Measurements from ENCODE around the gene C10orf95.
A peak's percentile ranks its signal among the peaks of the same experiment; 100 is the strongest.

C10orf95 gene

GRCh38 chr10:102419269-102420180 lies 31.8 kb downstream of the C10orf95 start (continued):
- TF ChIP-seq ZNF140 (tag by site-specific recombination; IDR thresholded peaks at IDR 0.05): no peak
- TF ChIP-seq EGR2 (tag by site-specific recombination; IDR thresholded peaks at IDR 0.05; ENCODE audit: low read depth): no peak
- TF ChIP-seq, protein P1, sequence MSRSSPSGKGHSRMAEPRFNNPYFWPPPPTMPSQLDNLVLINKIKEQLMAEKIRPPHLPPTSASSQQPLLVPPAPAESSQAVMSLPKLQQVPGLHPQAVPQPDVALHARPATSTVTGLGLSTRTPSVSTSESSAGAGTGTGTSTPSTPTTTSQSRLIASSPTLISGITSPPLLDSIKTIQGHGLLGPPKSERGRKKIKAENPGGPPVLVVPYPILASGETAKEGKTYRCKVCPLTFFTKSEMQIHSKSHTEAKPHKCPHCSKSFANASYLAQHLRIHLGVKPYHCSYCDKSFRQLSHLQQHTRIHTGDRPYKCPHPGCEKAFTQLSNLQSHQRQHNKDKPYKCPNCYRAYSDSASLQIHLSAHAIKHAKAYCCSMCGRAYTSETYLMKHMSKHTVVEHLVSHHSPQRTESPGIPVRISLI (tag by site-specific recombination; IDR thresholded peaks at IDR 0.05): no peak
- TF ChIP-seq, protein P2, sequence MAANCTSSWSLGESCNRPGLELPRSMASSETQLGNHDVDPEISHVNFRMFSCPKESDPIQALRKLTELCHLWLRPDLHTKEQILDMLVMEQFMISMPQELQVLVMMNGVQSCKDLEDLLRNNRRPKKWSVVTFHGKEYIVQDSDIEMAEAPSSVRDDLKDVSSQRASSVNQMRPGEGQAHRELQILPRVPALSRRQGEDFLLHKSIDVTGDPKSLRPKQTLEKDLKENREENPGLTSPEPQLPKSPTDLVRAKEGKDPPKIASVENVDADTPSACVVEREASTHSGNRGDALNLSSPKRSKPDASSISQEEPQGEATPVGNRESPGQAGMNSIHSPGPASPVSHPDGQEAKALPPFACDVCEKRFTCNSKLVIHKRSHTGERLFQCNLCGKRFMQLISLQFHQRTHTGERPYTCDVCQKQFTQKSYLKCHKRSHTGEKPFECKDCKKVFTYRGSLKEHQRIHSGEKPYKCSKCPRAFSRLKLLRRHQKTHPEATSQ (tag by site-specific recombination; IDR thresholded peaks at IDR 0.05): no peak
- TF ChIP-seq GFI1B (tag by site-specific recombination; IDR thresholded peaks at IDR 0.05): peak; percentile 41; the same call in 1 of the 2 replicates
- TF ChIP-seq ZSCAN16 (tag by site-specific recombination; IDR thresholded peaks at IDR 0.05): no peak
- peak; percentile 87 for TF ChIP-seq GLIS1 (tag by site-specific recombination; IDR thresholded peaks at IDR 0.05)
- TF ChIP-seq ZNF19 (tag by site-specific recombination; IDR thresholded peaks at IDR 0.05; ENCODE audit: low read depth): no peak
- TF ChIP-seq ZNF785 (tag by site-specific recombination; IDR thresholded peaks at IDR 0.05): no peak
- TF ChIP-seq ZNF707 (tag by site-specific recombination; IDR thresholded peaks at IDR 0.05): no peak
- no peak for TF ChIP-seq ZNF354C (tag by site-specific recombination; IDR thresholded peaks at IDR 0.05; ENCODE audit: borderline replicate concordance, low read depth)
- TF ChIP-seq, protein P3, sequence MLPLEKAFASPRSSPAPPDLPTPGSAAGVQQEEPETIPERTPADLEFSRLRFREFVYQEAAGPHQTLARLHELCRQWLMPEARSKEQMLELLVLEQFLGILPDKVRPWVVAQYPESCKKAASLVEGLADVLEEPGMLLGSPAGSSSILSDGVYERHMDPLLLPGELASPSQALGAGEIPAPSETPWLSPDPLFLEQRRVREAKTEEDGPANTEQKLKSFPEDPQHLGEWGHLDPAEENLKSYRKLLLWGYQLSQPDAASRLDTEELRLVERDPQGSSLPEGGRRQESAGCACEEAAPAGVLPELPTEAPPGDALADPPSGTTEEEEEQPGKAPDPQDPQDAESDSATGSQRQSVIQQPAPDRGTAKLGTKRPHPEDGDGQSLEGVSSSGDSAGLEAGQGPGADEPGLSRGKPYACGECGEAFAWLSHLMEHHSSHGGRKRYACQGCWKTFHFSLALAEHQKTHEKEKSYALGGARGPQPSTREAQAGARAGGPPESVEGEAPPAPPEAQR (tag by site-specific recombination; IDR thresholded peaks at IDR 0.05): no peak
- TF ChIP-seq PRDM1 (tag by site-specific recombination; IDR thresholded peaks at IDR 0.05): no peak
- TF ChIP-seq ZNF146 (tag by site-specific recombination; IDR thresholded peaks at IDR 0.05): no peak
- no peak for TF ChIP-seq ZNF621 (tag by site-specific recombination; IDR thresholded peaks at IDR 0.05)
- no peak for TF ChIP-seq YY2 (tag by site-specific recombination; IDR thresholded peaks at IDR 0.05)
- no peak for TF ChIP-seq ZNF292 (tag by site-specific recombination; IDR thresholded peaks at IDR 0.05; ENCODE audit: borderline replicate concordance, low read depth)
- no peak for TF ChIP-seq ZNF792 (tag by site-specific recombination; IDR thresholded peaks at IDR 0.05)
- TF ChIP-seq ZNF24 (tag by site-specific recombination; IDR thresholded peaks at IDR 0.05): no peak
- TF ChIP-seq SETDB1 (IDR thresholded peaks at IDR 0.05; ENCODE audit: insufficient read length, low read length): no peak
- TF ChIP-seq ZNF174 (tag by site-specific recombination; IDR thresholded peaks at IDR 0.05): no peak
- TF ChIP-seq, protein P4, sequence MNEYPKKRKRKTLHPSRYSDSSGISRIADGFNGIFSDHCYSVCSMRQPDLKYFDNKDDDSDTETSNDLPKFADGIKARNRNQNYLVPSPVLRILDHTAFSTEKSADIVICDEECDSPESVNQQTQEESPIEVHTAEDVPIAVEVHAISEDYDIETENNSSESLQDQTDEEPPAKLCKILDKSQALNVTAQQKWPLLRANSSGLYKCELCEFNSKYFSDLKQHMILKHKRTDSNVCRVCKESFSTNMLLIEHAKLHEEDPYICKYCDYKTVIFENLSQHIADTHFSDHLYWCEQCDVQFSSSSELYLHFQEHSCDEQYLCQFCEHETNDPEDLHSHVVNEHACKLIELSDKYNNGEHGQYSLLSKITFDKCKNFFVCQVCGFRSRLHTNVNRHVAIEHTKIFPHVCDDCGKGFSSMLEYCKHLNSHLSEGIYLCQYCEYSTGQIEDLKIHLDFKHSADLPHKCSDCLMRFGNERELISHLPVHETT (tag by site-specific recombination; IDR thresholded peaks at IDR 0.05): no peak
- no peak for TF ChIP-seq ZNF776 (tag by site-specific recombination; IDR thresholded peaks at IDR 0.05; ENCODE audit: borderline replicate concordance)
- no peak for TF ChIP-seq ZNF184 (tag by site-specific recombination; IDR thresholded peaks at IDR 0.05)
- no peak for TF ChIP-seq ZNF26 (tag by site-specific recombination; IDR thresholded peaks at IDR 0.05)
- no peak for TF ChIP-seq ZNF133 (tag by site-specific recombination; IDR thresholded peaks at IDR 0.05)
- no peak; the same call in 1 of the 2 replicates for TF ChIP-seq ZNF2 (tag by site-specific recombination; IDR thresholded peaks at IDR 0.05)
- no peak for TF ChIP-seq ZNF274 (IDR thresholded peaks at IDR 0.05; ENCODE audit: low read length)
- no peak for TF ChIP-seq ZNF274 (tag by site-specific recombination; IDR thresholded peaks at IDR 0.05; ENCODE audit: borderline replicate concordance)
- TF ChIP-seq YY1 (tag by site-specific recombination; IDR thresholded peaks at IDR 0.05): no peak
- no peak for TF ChIP-seq ZNF549 (tag by site-specific recombination; IDR thresholded peaks at IDR 0.05)
- TF ChIP-seq, protein P5, sequence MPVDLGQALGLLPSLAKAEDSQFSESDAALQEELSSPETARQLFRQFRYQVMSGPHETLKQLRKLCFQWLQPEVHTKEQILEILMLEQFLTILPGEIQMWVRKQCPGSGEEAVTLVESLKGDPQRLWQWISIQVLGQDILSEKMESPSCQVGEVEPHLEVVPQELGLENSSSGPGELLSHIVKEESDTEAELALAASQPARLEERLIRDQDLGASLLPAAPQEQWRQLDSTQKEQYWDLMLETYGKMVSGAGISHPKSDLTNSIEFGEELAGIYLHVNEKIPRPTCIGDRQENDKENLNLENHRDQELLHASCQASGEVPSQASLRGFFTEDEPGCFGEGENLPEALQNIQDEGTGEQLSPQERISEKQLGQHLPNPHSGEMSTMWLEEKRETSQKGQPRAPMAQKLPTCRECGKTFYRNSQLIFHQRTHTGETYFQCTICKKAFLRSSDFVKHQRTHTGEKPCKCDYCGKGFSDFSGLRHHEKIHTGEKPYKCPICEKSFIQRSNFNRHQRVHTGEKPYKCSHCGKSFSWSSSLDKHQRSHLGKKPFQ (tag by site-specific recombination; IDR thresholded peaks at IDR 0.05): no peak
- no peak for TF ChIP-seq ZFP37 (tag by site-specific recombination; IDR thresholded peaks at IDR 0.05)
